HCT116 (cell line): ENCODE data around the gene PREX1. TPM values are rescaled to one million over a fixed set of nuclear protein-coding genes. Genes with fewer than 3 reads are reported as not detected.

Experiments
- ATAC-seq: fragments of 200-7000 bp; cut with Tn5 transposase; 2 replicates; pipeline ENCODE4 v1.9.1; 2020; ENCODE audit warnings: mild to moderate bottlenecking, moderate library complexity
- BruUV-seq: library from RNA; stranded (reverse); fragments of 400-500 nt; replicated peaks from 2 replicates; lab custom pipeline; 2021; lab: Mats Ljungman, UMichigan
- CTCF ChIA-PET: fragments of 300-600 bp; sonication (Branson Sonifier 250); formaldehyde crosslinking; loops from one replicate; lab custom pipeline; 2021; ENCODE audit warnings: antibody characterized with exemption; lab: Charles Lee
- POLR2A ChIA-PET: fragments of 300-600, 350-600 bp; sonication (Branson Sonifier 250); formaldehyde crosslinking; loops from one replicate; lab custom pipeline; 2021; ENCODE audit warnings: antibody characterized with exemption; lab: Charles Lee
- RAD21 ChIA-PET, 2 experiments: fragments of 300-600 bp; sonication (Branson Sonifier 250); formaldehyde crosslinking; loops; one replicate each; lab custom pipeline; 2023; ENCODE audit warnings: low total read pairs in 2 of 2; ENCODE audit not compliant: uncharacterized antibody in 2 of 2, unreplicated experiment in 2 of 2, low non-redundant PET in 1 of 2; lab: Charles Lee
- DNase-seq: peaks from one replicate; pipeline ENCODE4 v3.0.0-alpha.2; 2010; ENCODE audit warnings: low read depth, low spot score
- H2AFZ ChIP-seq: fragments of 200-600 bp; shearing (Covaris generic), sonication (generic); 2 replicates; pipeline ENCODE4 v1.6.1; 2017; ENCODE audit warnings: low read depth, mixed run types, mixed read lengths, antibody characterized with exemption, low read length; ENCODE audit not compliant: poor library complexity, severe bottlenecking
- H3K27ac ChIP-seq: 2 replicates; pipeline ENCODE4 v1.5.1; 2012; ENCODE audit warnings: low read depth, low read length
- H3K27me3 ChIP-seq: fragments of 200-600 bp; sonication (generic); 2 replicates; pipeline ENCODE4 v1.6.1; 2016; ENCODE audit warnings: mixed run types, low read length, mixed read lengths; ENCODE audit not compliant: insufficient read depth
- H3K36me3 ChIP-seq, 2 experiments: fragments of 200-500 bp in 1 of 2; fragments of 200-600 bp in 1 of 2; sonication (Bioruptor generic) in 1 of 2; sonication (generic) in 1 of 2; 2 replicates each; pipeline versions ENCODE4 v1.5.1 to v1.6.1; 2014 to 2016; ENCODE audit warnings: low read length in 2 of 2, inconsistent platforms in 1 of 2, mixed read lengths in 1 of 2, mixed run types in 1 of 2; ENCODE audit not compliant: insufficient read depth in 2 of 2, control insufficient read depth in 1 of 2
- H3K4me1 ChIP-seq, 2 experiments: fragments of 200-600 bp in 1 of 2; sonication (generic) in 1 of 2; 2 replicates each; pipeline versions ENCODE4 v1.5.1 to v1.6.1; 2012 to 2017; ENCODE audit warnings: low read length in 2 of 2, inconsistent platforms in 1 of 2, mild to moderate bottlenecking in 1 of 2, mixed read lengths in 1 of 2, mixed run types in 1 of 2, moderate library complexity in 1 of 2; ENCODE audit not compliant: insufficient read depth in 2 of 2, control insufficient read depth in 1 of 2
- H3K4me2 ChIP-seq: fragments of 200-600 bp; sonication (generic); 2 replicates; pipeline ENCODE4 v1.6.1; 2017; ENCODE audit warnings: mixed run types, low read length, mixed read lengths
- H3K4me3 ChIP-seq, 2 experiments: fragments of 200-600 bp in 1 of 2; sonication (generic) in 1 of 2; replicated peaks in 1 of 2; 2 replicates each; pipeline ENCODE4 v1.5.1; 2011 to 2016; ENCODE audit warnings: low read length in 2 of 2, control low read depth in 1 of 2, low read depth in 1 of 2, mild to moderate bottlenecking in 1 of 2, mixed read lengths in 1 of 2, mixed run types in 1 of 2
- H3K79me2 ChIP-seq: fragments of 200-600 bp; sonication (generic); 2 replicates; pipeline ENCODE4 v1.6.1; 2017; ENCODE audit warnings: mild to moderate bottlenecking, mixed run types, low read length, moderate library complexity, mixed read lengths; ENCODE audit not compliant: insufficient read depth
- H3K9ac ChIP-seq: fragments of 200-600 bp; sonication (generic); 2 replicates; pipeline ENCODE4 v1.6.1; 2016; ENCODE audit warnings: low read length, mixed read lengths
- H3K9me2 ChIP-seq: fragments of 200-600 bp; sonication (generic), shearing (Covaris generic); 2 replicates; pipeline ENCODE4 v1.6.1; 2017; ENCODE audit warnings: mixed run types, mild to moderate bottlenecking, moderate library complexity; ENCODE audit not compliant: insufficient read depth
- H3K9me3 ChIP-seq, 2 experiments: fragments of 200-500 bp in 1 of 2; fragments of 200-600 bp in 1 of 2; sonication (Bioruptor generic) in 1 of 2; sonication (generic) in 1 of 2; 2 replicates each; pipeline ENCODE4 v1.6.1; 2014 to 2017; ENCODE audit warnings: low read length in 2 of 2, mixed read lengths in 2 of 2, inconsistent platforms in 1 of 2, low read depth in 1 of 2, mild to moderate bottlenecking in 1 of 2, mixed run types in 1 of 2, moderate library complexity in 1 of 2; ENCODE audit not compliant: control insufficient read depth in 1 of 2, insufficient read depth in 1 of 2
- H4K20me1 ChIP-seq: fragments of 200-600 bp; sonication (generic), shearing (Covaris generic); 2 replicates; pipeline ENCODE4 v1.6.1; 2017; ENCODE audit warnings: mixed run types, mild to moderate bottlenecking, moderate library complexity; ENCODE audit not compliant: insufficient read depth
- CEBPB ChIP-seq: IDR thresholded peaks from 2 replicates; pipeline ENCODE4 v1.6.1; 2012; ENCODE audit warnings: low read depth
- ELF1 ChIP-seq: IDR thresholded peaks from 2 replicates; pipeline ENCODE4 v1.6.1; 2012; ENCODE audit warnings: low read depth, borderline replicate concordance
- EZH2 ChIP-seq: fragments of 200-600 bp; sonication (generic); IDR thresholded peaks from 2 replicates; pipeline ENCODE4 v1.6.1; 2017; ENCODE audit warnings: antibody characterized with exemption, mixed run types
- EZH2phosphoT487 ChIP-seq: fragments of 200-600 bp; IDR thresholded peaks from 2 replicates; pipeline ENCODE4 v1.6.1; 2018; ENCODE audit warnings: antibody characterized with exemption, borderline replicate concordance
- MAX ChIP-seq: IDR thresholded peaks from 2 replicates; pipeline ENCODE4 v1.6.1; 2012
- POLR2A ChIP-seq: IDR thresholded peaks from 2 replicates; pipeline ENCODE4 v1.7.0; 2011; ENCODE audit warnings: borderline replicate concordance; ENCODE audit not compliant: insufficient read depth, insufficient read length; ENCODE audit errors: extremely low read depth
- SIN3A ChIP-seq: IDR thresholded peaks from 2 replicates; pipeline ENCODE4 v1.6.1; 2012; ENCODE audit warnings: low read depth
- SRF ChIP-seq: IDR thresholded peaks from 2 replicates; pipeline ENCODE4 v1.6.1; 2012; ENCODE audit warnings: low read depth
- TCF7L2 ChIP-seq: IDR thresholded peaks from 2 replicates; pipeline ENCODE4 v1.7.0; 2011; ENCODE audit warnings: borderline replicate concordance, inconsistent platforms; ENCODE audit not compliant: insufficient read depth, insufficient read length; ENCODE audit errors: extremely low read depth
- YY1 ChIP-seq: IDR thresholded peaks from 2 replicates; pipeline ENCODE4 v1.6.1; 2011; ENCODE audit warnings: low read length, low read depth, moderate library complexity, mild to moderate bottlenecking; ENCODE audit not compliant: insufficient replicate concordance; ENCODE audit errors: extremely low read depth
- ZFX ChIP-seq: fragments of 450-650 bp; IDR thresholded peaks from 2 replicates; pipeline ENCODE4 v1.6.1; 2017
- intact Hi-C: fragments of 100-400 bp; cut with micrococcal nuclease; formaldehyde crosslinking; loops from 2 replicates; pipeline ENCODE4 v1.10.0; 2022
- total RNA-seq: library from RNA; stranded (reverse); gene quantifications from one replicate; pipeline ENCODE4 v1.2.1, GENCODE V29; 2021; ENCODE audit not compliant: unreplicated experiment

Gene PREX1
- total RNA-seq, 1 experiment from 2014 or later, result 6.1 TPM

GRCh38 chr20:48751871-48752270, 75.9 kb downstream of the PREX1 start:
- Histone ChIP-seq H3K79me2 (no peaks in the 10 kb centered on the region), H2AFZ (no peak overlapping the region), H3K27ac (no peak overlapping the region), H3K4me2 (no peak overlapping the region), H3K9me2 (no peaks in the 10 kb centered on the region), H4K20me1 (no peaks in the 10 kb centered on the region), H3K9me3 (peaks cover 0 to 7% of the 10 kb centered on the region in 2 experiments; a peak in 1 of 4 replicates), H3K27me3 (no peaks in the 10 kb centered on the region), H3K9ac (no peak overlapping the region), H3K36me3 (no peaks in the 10 kb centered on the region), H3K4me1 (no peaks in the 10 kb centered on the region), H3K4me3 (no peak overlapping the region)
- CTCF ChIA-PET, result no interaction called here
- DNase-seq (no peak), ATAC-seq (no peak)
- intact Hi-C loops, result no loop called here
- no TSS peak for BruUV-seq
- RAD21 ChIA-PET, result no interaction called here
- TF ChIP-seq MAX (no peak), CEBPB (no peak), EZH2phosphoT487 (no peak)
- POLR2A ChIA-PET, result no interaction called here

GRCh38 chr20:48750941-48751635, 76.7 kb downstream of the PREX1 start:
- no peaks in the 10 kb centered on the region for H3K9me2 ChIP-seq
- no peak overlapping the region for H3K27ac ChIP-seq
- H3K27me3 ChIP-seq, result no peaks in the 10 kb centered on the region
- DNase-seq (no peak), ATAC-seq (no peak)
- no peak overlapping the region for H3K9ac ChIP-seq
- no TSS peak for BruUV-seq
- no peaks in the 10 kb centered on the region for H3K4me1 ChIP-seq
- peaks cover 0 to 7% of the 10 kb centered on the region in 2 experiments; a peak in 1 of 4 replicates for H3K9me3 ChIP-seq
- H3K4me2 ChIP-seq, result no peak overlapping the region
- H2AFZ ChIP-seq, result no peak overlapping the region
- H3K4me3 ChIP-seq, result no peak overlapping the region
- intact Hi-C loops, result no loop called here
- no peaks in the 10 kb centered on the region for H3K79me2 ChIP-seq
- ChIA-PET RAD21 (no interaction called here), CTCF (no interaction called here), POLR2A (no interaction called here)
- H3K36me3 ChIP-seq, result no peaks in the 10 kb centered on the region
- H4K20me1 ChIP-seq, result no peaks in the 10 kb centered on the region
- TF ChIP-seq ZFX (no peak), ELF1 (no peak), TCF7L2 (no peak), SIN3A (no peak), YY1 (no peak), SRF (no peak), POLR2A (no peak), EZH2 (no peak)
